ENCODE results near the gene CHRD. TPM values are rescaled to one million over a fixed set of nuclear protein-coding genes. Genes with fewer than 3 reads are reported as not detected.

CHRD gene
- total and polyA plus RNA-seq, 9 of the 15 experiments (the other 6 are each of a cell fraction or from before 2014, with no cell fraction given) = 0.11 to 1.3 (median 0.59) TPM; not detected in 3

DNA sequence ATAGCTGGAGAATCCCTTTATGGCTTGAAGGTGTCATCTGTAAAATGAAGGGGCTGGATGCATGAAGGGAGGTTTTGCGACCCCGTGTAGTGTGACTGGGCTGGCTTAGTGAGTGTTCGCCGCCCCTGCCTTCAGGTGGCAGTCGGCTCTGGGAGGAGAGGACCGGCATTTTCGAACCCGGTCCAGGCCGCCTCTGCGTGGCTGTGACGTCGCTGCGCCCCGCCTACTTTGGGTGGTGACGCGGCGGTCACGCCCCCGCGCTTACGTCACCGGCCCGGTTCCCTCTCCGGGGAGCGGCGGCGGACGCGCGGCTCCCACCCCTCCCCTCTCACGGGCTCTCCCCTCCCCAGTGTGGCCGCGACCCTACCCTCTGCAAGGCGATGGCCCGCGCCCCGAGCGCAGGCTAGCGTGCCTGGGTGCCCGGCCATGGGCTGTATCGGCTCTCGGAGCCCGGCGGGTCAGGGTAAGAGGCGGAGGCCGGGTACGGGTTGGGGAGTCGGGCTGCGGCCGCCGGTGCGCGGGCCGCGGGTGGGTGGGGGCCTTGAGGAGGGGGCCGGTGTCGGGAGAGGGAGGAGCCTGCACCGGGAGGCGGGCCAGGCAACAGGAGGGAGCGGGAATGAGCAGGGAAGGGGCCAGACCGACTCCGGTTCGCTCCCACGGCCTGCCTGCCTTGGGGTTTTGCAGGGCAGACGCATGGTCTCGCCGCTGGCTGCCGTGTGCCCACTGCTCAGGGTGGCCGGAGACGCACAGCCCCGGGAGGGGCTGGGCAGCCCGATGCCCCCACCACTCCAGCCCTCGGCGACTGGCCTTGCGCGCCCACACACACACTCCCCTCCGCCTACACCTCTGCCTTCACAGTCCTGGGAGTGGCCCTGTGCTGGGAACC, 44.0 kb upstream of the CHRD start (continued):
- TF ChIP-seq, protein P1, sequence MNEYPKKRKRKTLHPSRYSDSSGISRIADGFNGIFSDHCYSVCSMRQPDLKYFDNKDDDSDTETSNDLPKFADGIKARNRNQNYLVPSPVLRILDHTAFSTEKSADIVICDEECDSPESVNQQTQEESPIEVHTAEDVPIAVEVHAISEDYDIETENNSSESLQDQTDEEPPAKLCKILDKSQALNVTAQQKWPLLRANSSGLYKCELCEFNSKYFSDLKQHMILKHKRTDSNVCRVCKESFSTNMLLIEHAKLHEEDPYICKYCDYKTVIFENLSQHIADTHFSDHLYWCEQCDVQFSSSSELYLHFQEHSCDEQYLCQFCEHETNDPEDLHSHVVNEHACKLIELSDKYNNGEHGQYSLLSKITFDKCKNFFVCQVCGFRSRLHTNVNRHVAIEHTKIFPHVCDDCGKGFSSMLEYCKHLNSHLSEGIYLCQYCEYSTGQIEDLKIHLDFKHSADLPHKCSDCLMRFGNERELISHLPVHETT (CRISPR knock-in tag; conservative IDR thresholded peaks at IDR 0.05 in 1 of 2, IDR thresholded peaks at IDR 0.05 in 1 of 2) = peak in 1 of 2 experiments; percentile 84; a peak in 2 of 4 replicates
- no peak for TF ChIP-seq NCOA6 (IDR thresholded peaks at IDR 0.05)
- TF ChIP-seq, protein P2, sequence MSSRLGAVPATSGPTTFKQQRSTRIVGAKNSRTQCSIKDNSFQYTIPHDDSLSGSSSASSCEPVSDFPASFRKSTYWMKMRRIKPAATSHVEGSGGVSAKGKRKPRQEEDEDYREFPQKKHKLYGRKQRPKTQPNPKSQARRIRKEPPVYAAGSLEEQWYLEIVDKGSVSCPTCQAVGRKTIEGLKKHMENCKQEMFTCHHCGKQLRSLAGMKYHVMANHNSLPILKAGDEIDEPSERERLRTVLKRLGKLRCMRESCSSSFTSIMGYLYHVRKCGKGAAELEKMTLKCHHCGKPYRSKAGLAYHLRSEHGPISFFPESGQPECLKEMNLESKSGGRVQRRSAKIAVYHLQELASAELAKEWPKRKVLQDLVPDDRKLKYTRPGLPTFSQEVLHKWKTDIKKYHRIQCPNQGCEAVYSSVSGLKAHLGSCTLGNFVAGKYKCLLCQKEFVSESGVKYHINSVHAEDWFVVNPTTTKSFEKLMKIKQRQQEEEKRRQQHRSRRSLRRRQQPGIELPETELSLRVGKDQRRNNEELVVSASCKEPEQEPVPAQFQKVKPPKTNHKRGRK (tag; IDR thresholded peaks at IDR 0.05) = no peak
- no peak for TF ChIP-seq ZNF830 (CRISPR knock-in tag; IDR thresholded peaks at IDR 0.05)
- TF ChIP-seq, protein P3, sequence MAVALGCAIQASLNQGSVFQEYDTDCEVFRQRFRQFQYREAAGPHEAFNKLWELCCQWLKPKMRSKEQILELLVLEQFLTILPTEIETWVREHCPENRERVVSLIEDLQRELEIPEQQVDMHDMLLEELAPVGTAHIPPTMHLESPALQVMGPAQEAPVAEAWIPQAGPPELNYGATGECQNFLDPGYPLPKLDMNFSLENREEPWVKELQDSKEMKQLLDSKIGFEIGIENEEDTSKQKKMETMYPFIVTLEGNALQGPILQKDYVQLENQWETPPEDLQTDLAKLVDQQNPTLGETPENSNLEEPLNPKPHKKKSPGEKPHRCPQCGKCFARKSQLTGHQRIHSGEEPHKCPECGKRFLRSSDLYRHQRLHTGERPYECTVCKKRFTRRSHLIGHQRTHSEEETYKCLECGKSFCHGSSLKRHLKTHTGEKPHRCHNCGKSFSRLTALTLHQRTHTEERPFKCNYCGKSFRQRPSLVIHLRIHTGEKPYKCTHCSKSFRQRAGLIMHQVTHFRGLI (CRISPR knock-in tag; IDR thresholded peaks at IDR 0.05) = no peak
- no peak for TF ChIP-seq ZNF589 (CRISPR knock-in tag; IDR thresholded peaks at IDR 0.05; ENCODE audit: low read depth)
- no peak for TF ChIP-seq ZNF561 (CRISPR knock-in tag; conservative IDR thresholded peaks at IDR 0.05)
- no peak for TF ChIP-seq FOS (IDR thresholded peaks at IDR 0.05; ENCODE audit: extremely low read depth, insufficient read length)
- no peak for TF ChIP-seq SP2 (IDR thresholded peaks at IDR 0.05; ENCODE audit: extremely low read depth, low read depth, low read length, poor library complexity, severe bottlenecking)
- no peak for TF ChIP-seq ZNF146 (CRISPR knock-in tag; IDR thresholded peaks at IDR 0.05; ENCODE audit: unreplicated experiment)
- TF ChIP-seq, protein P4, sequence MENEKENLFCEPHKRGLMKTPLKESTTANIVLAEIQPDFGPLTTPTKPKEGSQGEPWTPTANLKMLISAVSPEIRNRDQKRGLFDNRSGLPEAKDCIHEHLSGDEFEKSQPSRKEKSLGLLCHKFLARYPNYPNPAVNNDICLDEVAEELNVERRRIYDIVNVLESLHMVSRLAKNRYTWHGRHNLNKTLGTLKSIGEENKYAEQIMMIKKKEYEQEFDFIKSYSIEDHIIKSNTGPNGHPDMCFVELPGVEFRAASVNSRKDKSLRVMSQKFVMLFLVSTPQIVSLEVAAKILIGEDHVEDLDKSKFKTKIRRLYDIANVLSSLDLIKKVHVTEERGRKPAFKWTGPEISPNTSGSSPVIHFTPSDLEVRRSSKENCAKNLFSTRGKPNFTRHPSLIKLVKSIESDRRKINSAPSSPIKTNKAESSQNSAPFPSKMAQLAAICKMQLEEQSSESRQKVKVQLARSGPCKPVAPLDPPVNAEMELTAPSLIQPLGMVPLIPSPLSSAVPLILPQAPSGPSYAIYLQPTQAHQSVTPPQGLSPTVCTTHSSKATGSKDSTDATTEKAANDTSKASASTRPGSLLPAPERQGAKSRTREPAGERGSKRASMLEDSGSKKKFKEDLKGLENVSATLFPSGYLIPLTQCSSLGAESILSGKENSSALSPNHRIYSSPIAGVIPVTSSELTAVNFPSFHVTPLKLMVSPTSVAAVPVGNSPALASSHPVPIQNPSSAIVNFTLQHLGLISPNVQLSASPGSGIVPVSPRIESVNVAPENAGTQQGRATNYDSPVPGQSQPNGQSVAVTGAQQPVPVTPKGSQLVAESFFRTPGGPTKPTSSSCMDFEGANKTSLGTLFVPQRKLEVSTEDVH (IDR thresholded peaks at IDR 0.05; ENCODE audit: low read depth, partially characterized antibody) = peak; percentile 72
- TF ChIP-seq, protein P5, sequence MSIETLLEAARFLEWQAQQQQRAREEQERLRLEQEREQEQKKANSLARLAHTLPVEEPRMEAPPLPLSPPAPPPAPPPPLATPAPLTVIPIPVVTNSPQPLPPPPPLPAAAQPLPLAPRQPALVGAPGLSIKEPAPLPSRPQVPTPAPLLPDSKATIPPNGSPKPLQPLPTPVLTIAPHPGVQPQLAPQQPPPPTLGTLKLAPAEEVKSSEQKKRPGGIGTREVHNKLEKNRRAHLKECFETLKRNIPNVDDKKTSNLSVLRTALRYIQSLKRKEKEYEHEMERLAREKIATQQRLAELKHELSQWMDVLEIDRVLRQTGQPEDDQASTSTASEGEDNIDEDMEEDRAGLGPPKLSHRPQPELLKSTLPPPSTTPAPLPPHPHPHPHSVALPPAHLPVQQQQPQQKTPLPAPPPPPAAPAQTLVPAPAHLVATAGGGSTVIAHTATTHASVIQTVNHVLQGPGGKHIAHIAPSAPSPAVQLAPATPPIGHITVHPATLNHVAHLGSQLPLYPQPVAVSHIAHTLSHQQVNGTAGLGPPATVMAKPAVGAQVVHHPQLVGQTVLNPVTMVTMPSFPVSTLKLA (conservative IDR thresholded peaks at IDR 0.05) = peak in 1 of 2 experiments; percentile 66; a peak in 3 of 4 replicates
- TF ChIP-seq HMG20B (CRISPR knock-in tag; IDR thresholded peaks at IDR 0.05) = no peak
- TF ChIP-seq, protein P6, sequence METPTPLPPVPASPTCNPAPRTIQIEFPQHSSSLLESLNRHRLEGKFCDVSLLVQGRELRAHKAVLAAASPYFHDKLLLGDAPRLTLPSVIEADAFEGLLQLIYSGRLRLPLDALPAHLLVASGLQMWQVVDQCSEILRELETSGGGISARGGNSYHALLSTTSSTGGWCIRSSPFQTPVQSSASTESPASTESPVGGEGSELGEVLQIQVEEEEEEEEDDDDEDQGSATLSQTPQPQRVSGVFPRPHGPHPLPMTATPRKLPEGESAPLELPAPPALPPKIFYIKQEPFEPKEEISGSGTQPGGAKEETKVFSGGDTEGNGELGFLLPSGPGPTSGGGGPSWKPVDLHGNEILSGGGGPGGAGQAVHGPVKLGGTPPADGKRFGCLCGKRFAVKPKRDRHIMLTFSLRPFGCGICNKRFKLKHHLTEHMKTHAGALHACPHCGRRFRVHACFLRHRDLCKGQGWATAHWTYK (CRISPR knock-in tag; IDR thresholded peaks at IDR 0.05) = peak; percentile 27; the same call in 1 of the 2 replicates
- no peak for TF ChIP-seq GTF2F1 (IDR thresholded peaks at IDR 0.05; ENCODE audit: low read depth, low read length)

Data from K562 (cell line).